Activated CD4-positive, alpha-beta T cell treated with anti-CD3 and anti-CD28 coated beads, Interleukin-2, amount 10 ng/mL, durations not matched to agents 24 days and 14 days (primary cell): ENCODE results near the gene SIM1. TPM values are rescaled to one million over a fixed set of nuclear protein-coding genes. Genes with fewer than 3 reads are reported as not detected.
A peak's percentile ranks its signal among the peaks of the same experiment; 100 is the strongest.

ENCODE experiments used
- DNase-seq: peaks from one replicate; pipeline ENCODE4 v3.0.0; 2022
- H3K27ac Mint-ChIP-seq: one replicate; pipeline ENCODE4 v1.8.0; 2022; ENCODE audit warnings: mild to moderate bottlenecking, mixed read lengths
- H3K27me3 Mint-ChIP-seq: one replicate; pipeline ENCODE4 v1.8.0; 2022; ENCODE audit warnings: mixed read lengths
- H3K36me3 Mint-ChIP-seq: one replicate; pipeline ENCODE4 v1.8.0; 2022; ENCODE audit warnings: low read depth, mild to moderate bottlenecking, mixed read lengths
- H3K4me1 Mint-ChIP-seq: one replicate; pipeline ENCODE4 v1.8.0; 2021; ENCODE audit warnings: mixed read lengths
- H3K4me3 Mint-ChIP-seq: one replicate; pipeline ENCODE4 v1.8.0; 2022; ENCODE audit warnings: mild to moderate bottlenecking, moderate library complexity, mixed read lengths
- H3K9me3 Mint-ChIP-seq: one replicate; pipeline ENCODE4 v1.8.0; 2021; ENCODE audit warnings: mixed read lengths
- intact Hi-C: fragments of 100-400 bp; cut with micrococcal nuclease; formaldehyde crosslinking; loops from one replicate; pipeline ENCODE4 v1.15.1; 2023
- total RNA-seq: library from RNA; stranded (reverse); gene quantifications from 2 replicates; pipeline ENCODE4 v1.2.3, GENCODE V29; 2022

The SIM1 gene
- total RNA-seq, 1 donor from 2014 or later = not detected

DNA sequence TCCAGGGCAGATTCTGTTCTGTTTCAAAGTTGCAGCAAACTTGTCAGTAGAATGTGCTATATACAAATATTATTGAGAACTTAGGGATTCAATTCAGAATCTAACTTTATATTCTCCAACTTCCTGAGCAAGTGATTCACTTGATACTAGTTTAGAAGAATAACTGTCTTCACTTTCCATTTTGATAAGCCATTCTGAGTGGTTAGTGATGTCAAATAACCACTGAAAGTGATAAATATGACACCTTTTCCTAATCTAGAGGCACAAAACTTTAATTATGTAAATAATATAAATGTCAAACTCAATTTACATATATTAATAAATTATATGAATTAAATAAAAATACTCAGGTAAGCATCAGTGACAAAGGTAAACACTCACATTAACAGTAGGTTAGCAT, 20.5 kb upstream of the SIM1 start:
- Mint-ChIP-seq H3K9me3 (no peaks in the 10 kb centered on the region), H3K27me3 (peaks cover 22% of the 10 kb centered on the region), H3K36me3 (no peaks in the 10 kb centered on the region), H3K4me1 (peaks cover 6% of the 10 kb centered on the region), H3K4me3 (no peak overlapping the region), H3K27ac (no peak overlapping the region)
- no peak for DNase-seq
- intact Hi-C loops = no loop called here

DNA sequence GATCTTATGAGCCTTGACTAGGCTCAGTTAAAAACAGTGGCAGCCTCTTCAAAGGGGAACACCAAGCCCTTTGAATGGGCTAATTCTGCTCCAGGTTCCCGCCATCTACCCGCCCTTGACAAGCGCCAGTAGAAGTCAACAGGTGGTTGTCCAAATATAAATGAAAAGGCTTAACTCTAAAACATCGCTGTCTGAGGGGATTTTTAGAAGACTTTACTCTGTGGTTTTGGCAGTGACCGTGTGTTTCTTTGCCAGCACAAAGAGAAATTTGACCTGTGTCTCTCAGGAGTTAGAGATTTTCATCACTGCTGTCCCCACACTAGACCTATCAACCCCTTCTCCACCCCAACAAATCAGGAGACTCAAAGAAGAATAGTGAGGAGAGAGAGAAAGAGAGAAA, 19.8 kb upstream of the SIM1 start:
- H3K9me3 Mint-ChIP-seq = no peaks in the 10 kb centered on the region
- DNase-seq = no peak
- H3K4me1 Mint-ChIP-seq = peaks cover 6% of the 10 kb centered on the region
- H3K27me3 Mint-ChIP-seq = peaks cover 19% of the 10 kb centered on the region
- no peaks in the 10 kb centered on the region for H3K36me3 Mint-ChIP-seq
- intact Hi-C loops = no loop called here
- H3K27ac Mint-ChIP-seq = no peak overlapping the region
- H3K4me3 Mint-ChIP-seq = no peak overlapping the region

DNA sequence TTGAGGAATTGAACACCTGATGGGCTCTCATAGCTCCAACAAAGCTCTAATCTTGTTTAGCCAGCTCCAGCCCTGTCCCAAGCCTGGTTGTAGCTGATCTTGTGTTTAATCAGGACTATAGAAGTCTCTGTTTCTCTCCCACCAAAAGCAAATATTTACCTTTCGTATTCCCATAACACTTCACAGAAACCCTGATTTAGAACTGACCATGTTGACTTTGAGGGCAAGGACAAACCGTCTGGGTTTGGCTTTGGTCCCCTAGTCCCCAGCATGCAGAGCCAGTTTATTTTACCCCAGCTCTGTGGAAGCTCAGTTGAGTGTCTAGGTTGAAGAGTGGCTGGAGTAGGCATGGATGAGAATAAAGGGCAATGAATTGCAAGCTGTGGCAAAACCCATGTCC, 18.0 kb upstream of the SIM1 start:
- Mint-ChIP-seq H3K27ac (no peak overlapping the region), H3K9me3 (no peaks in the 10 kb centered on the region), H3K27me3 (peaks cover 13% of the 10 kb centered on the region), H3K4me3 (no peak overlapping the region), H3K4me1 (peaks cover 6% of the 10 kb centered on the region), H3K36me3 (no peaks in the 10 kb centered on the region)
- intact Hi-C loops = no loop called here
- DNase-seq = no peak

- DNase-seq = peak; percentile 70
- no peak overlapping the region for H3K4me3 Mint-ChIP-seq
- no peaks in the 10 kb centered on the region for H3K9me3 Mint-ChIP-seq
- peaks cover 3% of the 10 kb centered on the region for H3K4me1 Mint-ChIP-seq
- H3K27me3 Mint-ChIP-seq = peaks cover 20% of the 10 kb centered on the region
- no peaks in the 10 kb centered on the region for H3K36me3 Mint-ChIP-seq
- no peak overlapping the region for H3K27ac Mint-ChIP-seq
- intact Hi-C loops = loop anchor here (1.0 to 10.0 kb wide), 6 partner anchors 183 to 612 kb away; no protein-coding TSS in a partner anchor
These were observed 14.7 kb upstream of the SIM1 start for GRCh38 chr6:100479179-100480035.

- Mint-ChIP-seq H3K36me3 (no peaks in the 10 kb centered on the region), H3K9me3 (no peaks in the 10 kb centered on the region), H3K27me3 (peaks cover 47% of the 10 kb centered on the region), H3K4me3 (no peak overlapping the region), H3K27ac (no peak overlapping the region), H3K4me1 (peaks cover 11% of the 10 kb centered on the region)
- intact Hi-C loops = loop anchor here (5.0 to 10.0 kb wide), 4 partner anchors 187 to 608 kb away; no protein-coding TSS in a partner anchor
- no peak for DNase-seq
These were observed 11.0 kb upstream of the SIM1 start for GRCh38 chr6:100475554-100476320.

DNA sequence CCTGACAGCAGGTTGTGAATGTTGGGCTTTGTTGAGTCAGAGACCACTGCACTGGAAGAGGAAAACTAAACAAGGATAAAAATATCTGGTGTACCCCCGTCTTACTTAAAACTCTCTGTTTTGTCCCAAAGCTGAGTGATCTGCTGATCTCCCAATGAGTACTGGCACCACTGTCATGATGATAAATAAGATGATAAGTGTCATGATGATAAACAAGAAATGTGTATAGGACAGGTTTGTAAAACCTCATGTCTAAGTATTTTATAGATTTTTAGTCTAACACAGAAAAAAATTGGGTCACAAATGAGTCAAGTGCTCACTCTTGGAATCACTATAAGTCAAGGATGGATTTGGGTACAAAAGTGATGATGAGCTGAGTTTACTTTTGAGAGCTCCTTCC, 8.5 kb upstream of the SIM1 start:
- H3K27ac Mint-ChIP-seq = no peak overlapping the region
- peaks cover 1% of the 10 kb centered on the region for H3K36me3 Mint-ChIP-seq
- no peak overlapping the region for H3K4me3 Mint-ChIP-seq
- H3K9me3 Mint-ChIP-seq = no peaks in the 10 kb centered on the region
- intact Hi-C loops = loop anchor here (10.0 kb wide), 1 partner anchor 248 kb away; no protein-coding TSS in a partner anchor
- no peak for DNase-seq
- H3K27me3 Mint-ChIP-seq = peaks cover 67% of the 10 kb centered on the region
- H3K4me1 Mint-ChIP-seq = peaks cover 11% of the 10 kb centered on the region

DNA sequence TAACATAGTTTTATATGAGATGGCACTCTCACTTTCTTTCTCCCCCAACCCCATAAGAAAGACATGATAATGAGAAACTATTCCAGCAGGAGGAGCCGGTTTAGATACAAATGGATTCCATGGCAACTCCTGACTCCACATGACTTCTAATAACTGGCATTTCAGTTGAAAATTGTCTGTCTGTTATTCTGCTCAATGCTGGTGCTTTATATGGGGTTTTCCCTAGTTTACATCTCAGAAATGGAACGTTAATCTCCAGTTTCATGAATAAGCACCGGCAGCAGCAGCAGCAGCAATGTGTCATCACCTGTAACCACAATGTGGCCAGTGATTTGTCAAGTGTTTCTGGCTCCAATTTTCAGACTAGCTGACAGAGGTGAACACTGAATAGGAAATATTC, 8.0 kb upstream of the SIM1 start:
- peaks cover 4% of the 10 kb centered on the region for H3K36me3 Mint-ChIP-seq
- intact Hi-C loops = loop anchor here (10.0 kb wide), 1 partner anchor 248 kb away; no protein-coding TSS in a partner anchor
- H3K4me1 Mint-ChIP-seq = peaks cover 15% of the 10 kb centered on the region
- H3K27ac Mint-ChIP-seq = no peak overlapping the region
- DNase-seq = peak; percentile 74
- no peak overlapping the region for H3K4me3 Mint-ChIP-seq
- peaks cover 72% of the 10 kb centered on the region for H3K27me3 Mint-ChIP-seq
- peaks cover 5% of the 10 kb centered on the region for H3K9me3 Mint-ChIP-seq

GRCh38 chr6:100470422-100471120, 5.8 kb upstream of the SIM1 start:
- no peak overlapping the region for H3K4me3 Mint-ChIP-seq
- peaks cover 84% of the 10 kb centered on the region for H3K27me3 Mint-ChIP-seq
- no peak for DNase-seq
- peaks cover 13% of the 10 kb centered on the region for H3K9me3 Mint-ChIP-seq
- intact Hi-C loops = loop anchor here (10.0 kb wide), 1 partner anchor 246 kb away; no protein-coding TSS in a partner anchor
- no peak overlapping the region for H3K27ac Mint-ChIP-seq
- peaks cover 6% of the 10 kb centered on the region for H3K36me3 Mint-ChIP-seq
- H3K4me1 Mint-ChIP-seq = peaks cover 18% of the 10 kb centered on the region

DNA sequence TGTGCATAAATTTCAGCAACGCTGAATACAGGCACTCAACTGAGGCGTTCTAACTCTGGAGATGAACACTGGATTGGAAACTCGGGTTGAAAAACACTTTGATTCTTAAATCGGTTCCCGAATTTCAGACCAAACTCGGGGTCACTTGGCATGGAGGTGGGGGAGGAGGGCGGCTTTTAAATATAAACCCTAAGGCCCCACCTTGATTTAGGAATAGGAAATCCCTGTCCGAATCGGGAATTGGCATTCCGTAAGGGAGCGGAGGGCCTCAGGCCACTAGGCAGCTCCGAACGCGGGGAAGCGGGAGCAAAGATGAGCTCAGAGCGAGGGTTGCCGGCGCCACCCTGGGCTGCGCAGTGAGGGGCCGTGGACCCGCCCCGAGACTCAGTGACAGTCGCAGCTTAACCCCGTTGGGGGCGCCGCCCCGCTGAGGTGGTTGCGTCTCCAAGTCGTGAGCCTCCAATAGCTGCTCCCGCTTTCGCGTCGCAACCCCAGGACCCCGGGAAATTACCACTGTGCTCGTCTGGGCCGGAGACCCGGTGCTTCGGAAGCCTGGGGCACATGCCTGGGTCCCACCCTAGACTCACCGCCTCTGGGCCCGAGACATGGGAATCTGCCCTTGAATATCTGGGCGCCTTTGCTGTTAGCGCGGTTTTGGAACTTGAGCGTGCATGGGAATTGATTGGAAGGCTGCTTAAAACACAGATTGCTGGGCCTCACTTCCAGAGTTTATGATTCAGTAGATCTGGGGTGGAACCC, 4.6 kb upstream of the SIM1 start:
- Mint-ChIP-seq H3K27me3 (peaks cover 85% of the 10 kb centered on the region), H3K4me1 (peaks cover 18% of the 10 kb centered on the region), H3K9me3 (peaks cover 16% of the 10 kb centered on the region), H3K27ac (no peak overlapping the region), H3K36me3 (peaks cover 9% of the 10 kb centered on the region), H3K4me3 (no peak overlapping the region)
- no peak for DNase-seq
- intact Hi-C loops = no loop called here

GRCh38 chr6:100468016-100468622, 3.4 kb upstream of the SIM1 start:
- Mint-ChIP-seq H3K27me3 (peaks cover 87% of the 10 kb centered on the region), H3K4me1 (peaks cover 20% of the 10 kb centered on the region), H3K9me3 (peaks cover 19% of the 10 kb centered on the region), H3K4me3 (no peak overlapping the region), H3K27ac (no peak overlapping the region), H3K36me3 (peaks cover 12% of the 10 kb centered on the region)
- intact Hi-C loops = loop anchor here (1.0 kb wide), 1 partner anchor 13 kb away; no protein-coding TSS in a partner anchor
- no peak for DNase-seq

DNA sequence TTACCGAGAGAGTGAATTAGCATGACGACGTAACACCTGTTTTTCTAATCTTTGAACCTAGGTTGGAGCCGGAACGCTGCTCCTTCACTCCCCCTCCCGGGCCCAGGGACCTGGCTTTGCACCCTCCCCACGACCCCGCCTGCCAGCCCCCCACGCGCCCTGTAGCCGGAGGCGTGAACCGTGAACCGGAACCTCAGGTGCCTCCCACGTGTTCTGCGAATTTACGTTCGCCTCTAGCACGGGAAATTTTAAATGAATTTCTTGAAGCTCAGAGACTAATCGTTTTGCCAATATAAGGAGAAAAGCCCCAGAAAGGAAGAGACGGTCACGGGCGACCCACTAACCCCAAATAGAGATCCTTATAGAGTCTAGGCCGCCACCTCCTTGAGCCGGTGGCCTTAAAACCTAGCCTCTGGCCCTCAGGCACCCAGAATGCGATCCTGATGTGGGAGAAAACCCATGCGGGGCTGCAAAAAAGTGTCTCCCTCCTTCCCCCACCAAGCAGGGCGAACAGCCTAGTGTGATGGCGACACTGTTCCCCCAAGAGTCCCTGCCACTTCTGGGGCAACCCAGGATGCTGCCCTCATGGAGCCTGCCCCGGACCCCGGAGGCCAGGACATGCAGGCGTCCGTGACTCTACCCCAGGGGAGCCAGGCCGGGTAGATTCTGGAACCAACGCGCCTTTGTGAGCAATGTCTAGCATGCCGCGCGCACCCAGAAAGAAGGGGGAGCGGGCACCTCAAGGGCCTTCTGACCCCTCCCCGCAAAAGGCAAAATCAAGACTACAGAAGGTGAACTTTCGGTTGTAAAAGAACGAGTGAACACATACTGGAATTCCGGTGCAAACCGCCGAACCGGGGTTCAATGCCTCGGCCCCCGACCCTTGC, 2.7 kb upstream of the SIM1 start:
- H3K27me3 Mint-ChIP-seq = peaks cover 86% of the 10 kb centered on the region
- peaks cover 13% of the 10 kb centered on the region for H3K36me3 Mint-ChIP-seq
- no peak for DNase-seq
- H3K4me3 Mint-ChIP-seq = no peak overlapping the region
- H3K9me3 Mint-ChIP-seq = peaks cover 20% of the 10 kb centered on the region
- H3K27ac Mint-ChIP-seq = no peak overlapping the region
- H3K4me1 Mint-ChIP-seq = peaks cover 15% of the 10 kb centered on the region
- intact Hi-C loops = loop anchor here (1.0 to 2.0 kb wide), 3 partner anchors 12 to 865 kb away; no protein-coding TSS in a partner anchor
